Kasumi-1 (cell line): ENCODE results near the gene ZNF839.
A peak's percentile ranks its signal among the peaks of the same experiment; 100 is the strongest.
"Not testable (repeated sequence)": the region's sequence is repeated elsewhere in the genome, so short reads cannot be mapped to it uniquely, and the experiment has no call there.

Experiments used
- DNase-seq, 2 experiments: peaks; one replicate each; lab custom pipeline; 2025; lab: John Stamatoyannopoulos, UW

The ZNF839 gene

GRCh38 chr14:102319351-102320032, at the start of gene ZNF839:
Gene ZNF839, plus strand, starts transcription at chr14:102319746. Its CDS starts 20 bp downstream, at chr14:102319766.
- DNase-seq = peak; percentile 90 to 91

- no peak for DNase-seq
Observed at GRCh38 chr14:102272392-102272791, 47.2 kb upstream of the ZNF839 start.

GRCh38 chr14:102275866-102276265, 43.7 kb upstream of the ZNF839 start:
- no peak for DNase-seq

GRCh38 chr14:102277874-102278630, 41.5 kb upstream of the ZNF839 start:
- DNase-seq = no peak

GRCh38 chr14:102278631-102278935, 41.0 kb upstream of the ZNF839 start:
- DNase-seq = no peak

- DNase-seq = no peak
Observed at GRCh38 chr14:102279282-102279681, 40.3 kb upstream of the ZNF839 start.

- DNase-seq = no peak
Observed at GRCh38 chr14:102279688-102280348, 39.7 kb upstream of the ZNF839 start.

GRCh38 chr14:102280376-102280962, 39.1 kb upstream of the ZNF839 start:
- no peak for DNase-seq

GRCh38 chr14:102282751-102283465, 36.6 kb upstream of the ZNF839 start:
- no peak for DNase-seq

- DNase-seq = no peak
Observed at GRCh38 chr14:102283631-102284129, 35.9 kb upstream of the ZNF839 start.

- no peak for DNase-seq
Observed at GRCh38 chr14:102285106-102285505, 34.4 kb upstream of the ZNF839 start.

GRCh38 chr14:102288139-102288538, 31.4 kb upstream of the ZNF839 start:
- DNase-seq = no peak

GRCh38 chr14:102292441-102292840, 27.1 kb upstream of the ZNF839 start:
- no peak for DNase-seq

- no peak for DNase-seq
Observed at GRCh38 chr14:102293781-102294180, 25.8 kb upstream of the ZNF839 start.

- peak; percentile 42 to 50 for DNase-seq
Observed at GRCh38 chr14:102295270-102295669, 24.3 kb upstream of the ZNF839 start.

- DNase-seq = no peak
Observed at GRCh38 chr14:102297436-102298170, 21.9 kb upstream of the ZNF839 start.

GRCh38 chr14:102298303-102299070, 21.1 kb upstream of the ZNF839 start:
- not testable (repeated sequence) for DNase-seq

- DNase-seq = no peak
Observed at GRCh38 chr14:102303664-102304063, 15.9 kb upstream of the ZNF839 start.

GRCh38 chr14:102304611-102305506, 14.7 kb upstream of the ZNF839 start, which contains the start of gene MOK:
Gene MOK, minus strand, starts transcription at chr14:102305164. Its CDS starts 196 bp downstream, at chr14:102304968.
- peak; percentile 94 to 95 for DNase-seq
